Left renal cortex interstitium (tissue), 4 donors: ENCODE results near the gene CDK16. TPM values are rescaled to one million over a fixed set of nuclear protein-coding genes. Genes with fewer than 3 reads are reported as not detected.

Experiments used
- DNase-seq, 4 donors: peaks; one replicate each; pipeline ENCODE4 v3.0.0-alpha.2; 2013; ENCODE audit warnings: low read depth in 4 of 4, low spot score in 2 of 4, missing footprints in 1 of 4
- polyA plus RNA-seq, 4 donors: library from polyadenylated mRNA; unstranded; fragments of 120-200 nt; gene quantifications; one replicate each; pipeline ENCODE4 v1.2.1, GENCODE V29; 2013; ENCODE audit not compliant: insufficient read length in 4 of 4

The CDK16 gene
- polyA plus RNA-seq, 4 donors = 100 to 144 (median 125) TPM

DNA sequence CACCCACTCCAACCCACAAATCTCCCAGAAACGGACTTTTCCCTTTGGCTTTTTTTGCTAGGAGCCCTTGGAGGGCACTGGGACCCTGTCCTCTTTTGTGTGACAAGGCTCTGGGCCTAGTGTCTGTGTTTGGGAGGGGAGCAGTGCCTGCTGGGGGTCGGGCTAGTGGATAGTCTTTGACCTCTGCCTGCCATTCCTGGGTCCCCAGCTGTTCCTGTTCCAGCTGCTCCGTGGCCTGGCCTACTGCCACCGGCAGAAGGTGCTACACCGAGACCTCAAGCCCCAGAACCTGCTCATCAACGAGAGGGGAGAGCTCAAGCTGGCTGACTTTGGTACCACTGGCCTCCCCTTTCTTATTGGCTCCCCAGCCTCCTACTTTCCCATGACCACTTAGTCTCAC lies 7.6 kb downstream of the CDK16 start:
- no peak for DNase-seq

DNA sequence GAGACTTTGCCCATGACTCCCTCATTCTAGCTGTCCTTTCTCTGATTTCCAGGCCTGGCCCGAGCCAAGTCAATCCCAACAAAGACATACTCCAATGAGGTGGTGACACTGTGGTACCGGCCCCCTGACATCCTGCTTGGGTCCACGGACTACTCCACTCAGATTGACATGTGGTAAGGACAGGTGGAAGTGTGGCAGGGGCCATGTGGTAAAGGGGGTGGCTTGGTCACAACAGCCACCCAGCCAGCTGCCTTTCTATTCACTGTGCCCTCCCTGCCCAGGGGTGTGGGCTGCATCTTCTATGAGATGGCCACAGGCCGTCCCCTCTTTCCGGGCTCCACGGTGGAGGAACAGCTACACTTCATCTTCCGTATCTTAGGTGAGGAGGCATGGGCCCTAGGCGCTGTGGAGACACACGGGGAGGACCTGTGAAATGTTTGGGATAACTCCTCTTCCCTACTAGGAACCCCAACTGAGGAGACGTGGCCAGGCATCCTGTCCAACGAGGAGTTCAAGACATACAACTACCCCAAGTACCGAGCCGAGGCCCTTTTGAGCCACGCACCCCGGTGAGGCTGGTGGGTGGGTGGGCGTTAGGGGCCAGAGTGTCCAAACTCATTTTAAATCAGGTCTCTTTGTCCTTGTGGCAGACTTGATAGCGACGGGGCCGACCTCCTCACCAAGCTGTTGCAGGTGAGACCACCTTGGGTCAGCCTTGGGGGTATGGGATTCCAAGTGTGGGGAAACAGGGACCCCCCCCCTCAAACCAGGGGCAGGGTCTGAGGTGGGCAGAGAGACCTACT lies 8.3 kb downstream of the CDK16 start:
- no peak for DNase-seq

DNA sequence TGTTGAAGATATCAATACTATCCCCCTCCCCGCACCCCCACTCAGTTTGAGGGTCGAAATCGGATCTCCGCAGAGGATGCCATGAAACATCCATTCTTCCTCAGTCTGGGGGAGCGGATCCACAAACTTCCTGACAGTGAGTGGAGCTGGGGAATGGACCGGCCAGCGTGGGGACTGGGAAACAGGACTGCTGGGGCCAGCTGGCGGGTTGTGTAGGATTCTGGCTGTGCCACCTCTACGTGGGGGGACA lies 8.8 kb downstream of the CDK16 start:
- no peak for DNase-seq

DNA sequence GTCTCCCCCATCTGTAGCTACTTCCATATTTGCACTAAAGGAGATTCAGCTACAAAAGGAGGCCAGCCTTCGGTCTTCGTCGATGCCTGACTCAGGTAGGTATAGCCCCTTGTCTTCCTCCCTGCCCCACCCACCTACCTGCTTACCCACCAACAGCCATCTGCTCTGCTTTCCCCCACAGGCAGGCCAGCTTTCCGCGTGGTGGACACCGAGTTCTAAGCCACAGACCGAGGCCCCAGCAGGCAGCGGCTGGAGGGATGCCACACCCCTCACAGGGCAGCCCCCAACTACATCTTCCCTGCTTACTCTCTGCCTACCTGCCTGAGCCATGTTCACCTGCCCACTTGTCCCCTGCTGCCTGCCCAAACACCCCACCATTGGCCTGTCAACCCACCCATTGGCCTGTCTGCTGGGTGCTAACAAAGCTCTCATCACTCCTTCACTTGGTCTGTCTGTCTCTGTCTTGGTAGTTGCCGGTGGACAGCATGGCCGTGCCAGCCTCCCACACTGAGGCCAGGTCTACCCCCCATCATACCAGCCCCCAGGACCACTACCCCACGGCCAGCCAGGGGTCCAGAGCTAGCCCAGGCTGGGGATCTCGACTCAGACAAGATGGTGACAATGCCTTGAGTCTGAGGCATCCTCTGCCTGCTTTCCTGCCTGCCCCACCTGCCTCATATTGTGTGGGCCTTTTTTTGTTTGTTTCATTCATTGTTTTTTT lies 10.2 kb downstream of the CDK16 start:
- DNase-seq = no peak

DNA sequence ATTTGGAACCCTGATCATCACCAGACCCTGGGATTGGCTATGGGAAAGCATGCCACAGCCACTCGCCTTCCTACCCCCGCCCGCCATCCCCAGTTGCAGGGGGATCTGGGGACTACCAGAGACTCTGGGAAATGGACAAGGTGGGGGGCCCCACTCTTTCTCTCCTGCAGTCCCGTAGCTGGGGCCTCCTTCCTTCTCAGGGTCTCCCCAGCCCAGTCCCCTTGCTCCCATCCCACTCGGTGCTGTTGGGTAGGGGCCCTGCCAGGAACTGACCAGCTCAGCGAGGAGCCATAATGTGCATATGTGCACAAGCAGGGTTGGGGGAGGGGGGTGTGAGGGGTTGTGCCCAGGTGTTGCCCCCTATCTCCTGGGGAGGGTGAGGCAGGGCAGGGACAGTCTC lies 10.9 kb downstream of the CDK16 start:
- DNase-seq = no peak

DNA sequence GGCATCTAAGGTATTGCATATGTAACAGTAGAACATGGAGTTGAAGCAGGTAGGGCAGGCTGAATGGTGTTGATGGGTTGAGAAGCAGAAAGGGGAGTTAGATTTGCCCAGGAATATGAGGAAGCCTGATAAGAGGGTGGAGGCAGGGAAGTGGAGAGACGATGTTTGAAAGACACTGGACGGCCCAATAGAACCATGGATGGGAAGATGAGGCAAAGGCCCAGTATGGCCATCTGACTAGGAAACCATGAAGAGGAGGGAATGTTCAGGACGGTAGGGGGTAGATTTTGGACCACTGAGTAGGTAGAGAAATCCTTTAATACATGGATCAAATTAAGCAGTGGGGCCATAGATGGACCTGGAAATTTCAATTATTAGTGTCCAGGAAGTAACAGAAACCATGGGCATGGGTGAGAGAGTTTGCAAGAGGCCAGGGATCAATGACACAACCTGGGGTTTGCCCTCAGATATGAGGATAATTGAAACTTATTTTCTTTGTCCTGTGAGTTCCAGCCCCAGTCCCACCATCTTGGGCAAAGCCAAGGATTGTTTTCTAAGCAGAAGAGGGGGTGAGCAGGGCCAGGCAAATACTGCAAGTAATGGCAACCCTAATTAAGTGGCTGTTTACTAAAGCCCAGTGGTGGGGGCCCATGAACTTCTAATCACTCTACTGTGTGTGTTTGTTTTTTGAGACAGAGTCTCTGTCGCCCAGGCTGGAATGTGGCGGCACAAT lies 11.8 kb downstream of the CDK16 start:
- no peak for DNase-seq

DNA sequence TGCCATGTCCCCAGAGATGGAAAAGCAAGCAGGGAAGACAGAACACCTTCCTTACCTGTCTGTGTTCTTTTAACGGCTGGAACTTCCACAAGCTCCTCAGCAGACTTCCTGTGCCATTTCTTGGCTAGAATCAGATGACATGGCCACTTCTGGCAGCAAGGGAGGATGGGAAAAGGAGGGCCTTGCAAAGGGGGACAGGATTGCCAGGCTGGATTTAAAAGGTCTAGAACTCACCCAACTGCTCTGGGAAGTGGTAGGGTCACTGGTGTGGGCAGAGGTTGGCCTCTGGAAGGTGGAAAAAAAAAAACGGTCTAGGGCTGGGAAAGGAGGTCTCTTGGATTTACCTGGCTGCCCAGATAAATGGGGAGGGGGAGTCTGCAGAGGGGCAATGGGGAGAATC lies 12.7 kb downstream of the CDK16 start:
- no peak for DNase-seq

DNA sequence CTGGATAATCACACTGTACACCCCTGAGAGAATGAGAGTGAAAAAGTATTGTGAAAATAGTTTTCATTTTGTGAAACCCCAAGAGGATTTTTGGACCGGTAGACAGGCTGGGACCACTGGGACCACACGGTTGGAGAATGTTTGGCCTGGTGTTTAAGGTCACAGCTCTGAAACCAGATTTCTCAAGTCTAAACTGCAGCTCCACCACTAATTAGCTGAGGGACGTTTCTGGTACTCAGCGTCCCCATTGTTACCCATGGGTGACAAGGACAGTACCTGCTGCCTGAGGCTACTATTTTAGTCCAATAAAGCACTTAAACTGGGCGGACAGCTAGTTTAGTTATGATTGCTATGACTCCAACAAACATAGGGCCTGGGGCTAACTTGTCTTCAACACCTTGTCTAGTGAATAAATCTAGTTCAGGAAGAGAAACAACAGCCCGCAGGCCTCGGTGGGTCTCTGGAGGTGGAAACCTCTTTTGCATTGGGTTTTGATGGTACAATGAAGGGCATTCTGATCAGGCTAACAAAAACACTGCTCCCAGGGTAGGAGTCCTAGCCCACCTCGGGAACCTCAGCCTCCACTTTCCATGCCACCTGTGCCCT lies 13.8 kb downstream of the CDK16 start:
- no peak for DNase-seq

DNA sequence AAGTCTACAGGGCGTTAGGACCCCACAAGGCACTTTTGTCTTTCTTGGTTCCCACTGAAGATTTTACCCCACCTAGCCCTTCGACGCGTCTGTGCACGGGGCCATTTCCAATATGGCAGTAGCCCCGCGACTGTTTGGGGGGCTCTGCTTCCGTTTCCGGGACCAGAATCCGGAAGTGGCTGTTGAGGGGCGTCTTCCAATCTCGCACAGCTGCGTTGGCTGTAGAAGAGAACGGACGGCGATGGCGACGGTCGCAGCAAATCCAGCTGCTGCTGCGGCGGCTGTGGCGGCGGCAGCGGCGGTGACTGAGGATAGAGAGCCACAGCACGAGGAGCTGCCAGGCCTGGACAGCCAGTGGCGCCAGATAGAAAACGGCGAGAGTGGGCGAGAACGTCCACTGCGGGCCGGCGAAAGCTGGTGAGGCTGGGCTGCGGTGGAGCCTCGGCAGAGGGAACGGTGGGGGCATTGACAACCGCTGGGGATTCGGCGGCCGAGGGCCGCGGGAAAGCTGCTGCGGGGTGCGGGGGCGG lies 14.4 kb downstream of the CDK16 start, which contains the start of gene USP11:
Gene USP11, plus strand, starts transcription at position 207 of the 530 bp plus-strand sequence. Its CDS starts 35 bp downstream, at position 242.
- peak in 1 of 4 donors; percentile 21 for DNase-seq

DNA sequence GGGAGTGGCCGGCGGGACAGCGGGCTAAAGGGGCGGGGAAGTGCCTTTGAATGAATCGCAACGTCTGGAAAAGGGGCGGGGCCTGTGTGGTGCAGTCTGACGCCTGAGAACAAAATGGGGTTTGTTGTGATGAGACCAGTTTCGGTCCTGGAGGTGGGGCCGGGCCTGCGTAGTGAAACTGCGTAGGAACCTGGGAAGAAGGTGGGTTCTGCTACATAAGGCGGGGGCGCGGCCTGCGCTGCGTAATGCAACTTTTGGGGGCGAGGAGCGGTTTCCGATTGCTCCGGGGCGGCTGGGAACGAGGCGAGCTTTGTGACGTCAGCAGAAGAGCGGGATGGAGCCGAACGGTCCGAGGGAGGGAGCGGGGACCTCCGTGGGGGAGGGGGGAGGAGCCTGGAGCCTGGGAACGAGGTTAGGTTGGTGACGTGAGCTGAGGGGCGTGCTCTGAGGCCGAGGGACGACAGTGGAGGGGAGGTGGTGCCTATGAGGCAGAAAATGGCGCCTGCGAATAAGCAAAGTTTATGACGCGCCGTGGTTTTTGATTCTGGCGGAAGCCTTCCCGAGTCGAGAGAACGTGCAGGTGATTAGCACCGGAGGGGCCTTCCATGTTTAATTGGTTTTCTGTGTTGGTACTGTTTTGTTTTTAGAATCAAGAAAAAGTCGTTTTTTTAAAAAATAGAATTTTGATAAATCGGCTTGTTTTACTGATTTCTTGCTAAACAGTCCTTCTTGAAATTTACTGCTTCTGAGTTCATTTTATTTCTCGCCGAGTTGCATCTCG lies 15.0 kb downstream of the CDK16 start:
- DNase-seq = peak; percentile 74 to 90 (median 77)

DNA sequence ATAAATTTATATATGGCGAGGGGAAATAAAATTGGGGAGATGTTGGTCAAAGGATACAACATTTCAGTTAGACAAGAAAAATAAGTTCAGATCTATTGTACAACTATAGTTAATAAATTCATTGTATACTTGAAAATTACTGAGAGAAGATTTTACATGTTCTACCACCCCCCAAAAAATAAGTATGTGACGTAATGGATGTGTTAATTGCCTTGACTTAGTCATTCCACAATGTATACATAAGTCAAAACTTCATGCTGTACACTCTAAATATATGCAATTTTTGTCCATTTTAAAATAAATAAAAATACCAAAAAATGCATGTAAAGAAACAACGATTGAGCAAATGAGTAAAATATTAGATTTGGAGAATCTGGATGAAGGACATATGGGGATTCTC lies 16.1 kb downstream of the CDK16 start:
- DNase-seq = no peak

DNA sequence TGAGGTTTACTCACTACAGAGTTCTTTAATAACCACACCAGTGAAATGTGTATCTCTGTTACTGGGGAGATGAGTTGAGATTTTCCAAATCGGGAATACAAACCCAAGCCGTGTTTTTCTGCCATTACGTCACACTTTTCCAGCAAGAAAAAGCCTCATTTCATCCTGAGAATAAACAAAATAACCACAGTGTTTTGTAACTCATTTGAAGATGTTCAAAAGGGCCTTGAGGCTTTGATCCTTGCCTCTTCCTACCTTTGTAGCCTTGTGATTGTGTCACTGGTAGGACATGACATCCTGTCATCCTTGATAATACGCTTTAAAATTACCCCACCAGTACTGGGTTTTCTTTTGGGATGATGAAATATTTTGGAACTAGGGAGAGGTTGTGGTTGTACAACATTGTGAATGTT lies 17.2 kb downstream of the CDK16 start:
- no peak for DNase-seq

DNA sequence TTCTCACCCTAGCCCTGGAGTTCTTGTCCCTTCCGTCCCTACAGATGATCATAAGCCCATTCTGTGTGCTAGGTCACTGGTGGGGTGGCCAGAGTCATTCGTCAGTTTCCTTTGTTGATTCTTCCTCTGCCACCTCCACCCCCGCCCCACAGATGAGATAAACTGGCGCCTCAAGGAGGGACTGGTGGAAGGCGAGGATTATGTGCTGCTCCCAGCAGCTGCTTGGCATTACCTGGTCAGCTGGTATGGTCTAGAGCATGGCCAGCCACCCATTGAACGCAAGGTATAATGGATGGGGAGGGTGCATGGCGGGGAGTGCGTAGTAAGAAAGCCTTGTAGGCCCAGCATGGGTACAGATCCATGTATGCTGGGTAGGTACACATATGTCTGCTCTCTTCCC lies 20.7 kb downstream of the CDK16 start:
- DNase-seq = no peak

DNA sequence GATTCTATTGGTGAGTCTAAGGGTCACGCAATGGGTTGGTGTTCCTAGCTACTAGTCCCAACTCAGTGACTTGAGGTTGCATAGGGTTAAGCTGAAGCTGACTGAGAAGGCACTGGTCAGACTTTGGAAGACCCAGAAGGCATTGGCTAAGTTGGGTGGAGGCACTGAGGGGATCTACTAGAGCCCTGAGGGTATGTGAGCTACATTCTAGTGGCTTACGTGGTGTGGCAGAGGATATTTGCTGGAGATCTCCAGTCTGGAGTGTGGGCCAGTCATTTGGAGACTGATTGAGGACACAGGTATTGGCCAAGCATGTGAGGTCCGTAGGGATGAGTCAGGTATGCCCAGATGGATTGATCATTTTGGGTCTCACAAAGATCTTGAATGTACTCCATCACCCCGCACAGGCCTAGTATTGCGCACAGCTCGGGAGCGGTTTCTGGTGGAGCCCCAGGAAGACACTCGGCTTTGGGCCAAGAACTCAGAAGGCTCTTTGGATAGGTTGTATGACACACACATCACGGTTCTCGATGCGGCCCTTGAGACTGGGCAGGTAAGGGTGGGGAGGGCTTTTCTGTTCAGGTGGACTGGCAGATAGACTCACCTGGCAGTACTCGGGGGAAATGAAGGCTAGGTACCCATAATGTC lies 21.5 kb downstream of the CDK16 start:
- DNase-seq = no peak

DNA sequence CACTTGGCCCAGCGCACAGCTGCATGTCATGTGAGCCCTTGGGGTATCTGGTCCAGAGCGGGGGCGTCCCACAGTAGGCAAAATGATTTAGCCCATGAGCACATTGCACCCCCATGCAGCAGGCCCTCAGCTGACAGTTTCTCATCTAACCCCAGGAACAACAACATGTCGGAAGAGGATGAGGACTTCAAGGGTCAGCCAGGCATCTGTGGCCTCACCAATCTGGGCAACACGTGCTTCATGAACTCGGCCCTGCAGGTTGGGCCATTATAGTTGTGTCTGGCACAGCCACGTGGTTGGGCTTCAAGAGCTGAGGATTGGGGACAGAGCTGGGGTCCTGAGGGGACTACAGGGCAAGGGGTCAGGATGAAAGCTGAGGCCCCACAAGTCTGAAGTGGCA lies 22.1 kb downstream of the CDK16 start:
- no peak for DNase-seq

DNA sequence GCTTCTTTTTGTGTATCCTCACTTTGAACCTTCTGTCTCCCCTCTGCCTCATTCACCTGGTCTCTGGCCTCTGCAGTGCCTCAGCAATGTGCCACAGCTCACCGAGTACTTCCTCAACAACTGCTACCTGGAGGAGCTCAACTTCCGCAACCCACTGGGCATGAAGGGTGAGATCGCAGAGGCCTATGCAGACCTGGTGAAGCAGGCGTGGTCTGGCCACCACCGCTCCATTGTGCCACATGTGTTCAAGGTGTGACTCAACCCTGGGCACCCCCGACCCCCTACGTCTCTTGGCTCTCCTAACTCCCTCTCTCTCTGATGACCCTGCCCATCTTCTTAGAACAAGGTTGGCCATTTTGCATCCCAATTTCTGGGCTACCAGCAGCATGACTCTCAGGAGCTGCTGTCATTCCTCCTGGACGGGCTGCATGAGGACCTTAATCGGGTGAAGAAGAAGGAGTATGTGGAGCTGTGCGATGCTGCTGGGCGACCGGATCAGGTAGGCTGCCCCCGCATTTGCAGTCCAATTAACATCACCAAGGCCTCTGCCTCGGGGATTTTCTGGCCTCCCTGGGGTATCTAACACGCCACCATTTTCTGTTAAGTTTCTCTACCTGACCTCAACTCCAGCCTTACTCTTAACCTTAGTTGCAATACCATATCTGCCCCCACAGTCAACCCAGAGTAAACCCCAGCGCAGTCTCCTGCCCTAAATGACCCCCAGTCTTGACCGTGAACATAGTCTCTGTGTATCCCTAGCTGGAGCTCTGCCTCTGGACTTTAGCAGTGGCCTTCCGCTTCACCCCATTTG lies 22.9 kb downstream of the CDK16 start:
- DNase-seq = no peak

DNA sequence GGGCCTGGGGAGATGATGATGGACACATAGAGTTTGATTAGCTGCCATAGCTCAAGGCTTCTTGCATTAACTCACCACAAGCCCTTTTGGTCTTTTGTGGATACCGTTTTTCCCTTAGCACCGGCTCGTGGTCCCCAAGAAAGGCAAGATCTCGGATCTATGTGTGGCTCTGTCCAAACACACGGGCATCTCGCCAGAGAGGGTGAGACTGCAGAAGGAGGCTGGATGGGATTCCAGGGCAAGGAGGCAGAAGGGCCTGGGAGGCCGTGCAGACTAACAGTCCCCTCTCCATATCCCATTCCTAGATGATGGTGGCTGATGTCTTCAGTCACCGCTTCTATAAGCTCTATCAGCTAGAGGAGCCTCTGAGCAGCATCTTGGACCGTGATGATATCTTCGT lies 23.8 kb downstream of the CDK16 start:
- no peak for DNase-seq

DNA sequence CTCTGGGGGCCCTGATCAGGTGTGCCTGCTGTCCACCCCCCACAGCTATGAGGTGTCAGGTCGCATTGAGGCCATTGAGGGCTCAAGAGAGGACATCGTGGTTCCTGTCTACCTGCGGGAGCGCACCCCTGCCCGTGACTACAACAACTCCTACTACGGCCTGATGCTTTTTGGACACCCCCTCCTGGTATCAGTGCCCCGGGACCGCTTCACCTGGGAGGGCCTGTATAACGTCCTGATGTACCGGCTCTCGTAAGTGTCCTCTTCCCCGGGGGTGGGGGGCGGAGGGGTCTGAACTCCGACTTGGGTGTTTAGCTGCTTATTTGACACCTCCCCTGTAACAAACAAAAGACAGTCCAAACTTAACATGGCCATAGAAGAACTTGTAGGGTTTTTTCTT lies 24.9 kb downstream of the CDK16 start:
- DNase-seq = no peak

DNA sequence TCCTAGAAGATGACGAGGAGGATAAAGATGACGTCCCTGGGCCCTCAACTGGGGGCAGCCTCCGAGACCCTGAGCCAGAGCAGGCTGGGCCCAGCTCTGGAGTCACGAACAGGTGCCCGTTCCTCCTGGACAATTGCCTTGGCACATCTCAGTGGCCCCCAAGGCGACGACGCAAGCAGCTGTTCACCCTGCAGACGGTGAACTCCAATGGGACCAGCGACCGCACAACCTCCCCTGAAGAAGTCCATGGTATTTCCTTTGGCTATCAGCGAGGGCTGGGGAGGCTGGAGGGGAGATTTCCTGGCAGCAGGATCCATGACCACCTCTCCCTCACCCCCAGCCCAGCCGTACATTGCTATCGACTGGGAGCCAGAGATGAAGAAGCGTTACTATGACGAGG lies 26.2 kb downstream of the CDK16 start:
- DNase-seq = no peak
